ENCODE measurements around the gene CHD5.
"Not testable (repeated sequence)": the region's sequence is repeated elsewhere in the genome, so short reads cannot be mapped to it uniquely, and the experiment has no call there.

Gene CHD5

GRCh38 chr1:6088956-6089355, 91.2 kb downstream of the CHD5 start:
- DNase-seq (ENCODE audit: low read depth in 4 of 4, low spot score in 1 of 4), result no peak

DNA sequence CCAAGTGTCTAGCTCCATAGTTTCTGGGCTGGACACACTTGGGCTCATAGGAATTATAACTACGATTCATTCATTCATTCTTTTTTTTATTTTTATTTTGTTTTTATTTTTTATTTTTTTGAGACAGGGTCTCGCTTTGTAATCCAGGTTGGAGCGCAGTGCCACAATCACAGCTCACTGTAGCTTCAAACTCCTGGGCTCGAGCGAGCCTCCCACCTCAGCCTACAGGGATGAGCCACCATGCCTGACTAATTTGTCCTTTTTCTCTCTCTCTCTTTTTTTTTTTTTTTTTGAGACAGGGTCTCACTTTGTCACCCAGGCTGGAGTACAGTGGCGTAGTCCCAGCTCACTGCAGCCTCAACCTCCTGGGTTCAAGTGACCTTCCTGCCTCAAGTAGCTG, 92.2 kb downstream of the CHD5 start:
- DNase-seq (ENCODE audit: low read depth in 4 of 4, low spot score in 1 of 4), result no peak

DNA sequence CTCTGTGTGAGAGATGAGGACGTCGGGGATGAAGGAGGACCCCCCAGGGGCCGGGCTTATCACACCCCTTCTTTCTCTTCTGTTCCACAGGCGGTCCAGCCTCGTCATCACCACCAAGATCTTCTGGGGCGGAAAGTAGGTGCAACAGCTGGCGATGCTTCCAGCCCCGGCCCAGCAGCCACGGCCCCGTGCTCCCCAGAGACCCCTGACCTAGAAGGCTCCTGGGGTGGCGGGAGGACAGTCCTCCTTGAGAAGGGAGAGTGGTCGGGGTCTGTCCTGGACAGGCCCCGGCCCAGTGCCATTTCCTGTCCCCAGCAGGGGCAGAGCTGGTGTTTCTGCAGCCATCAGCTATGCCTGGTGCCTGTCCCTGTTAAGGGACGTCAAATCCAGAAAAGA, 92.7 kb downstream of the CHD5 start:
- no peak for DNase-seq (ENCODE audit: low read depth in 4 of 4, low spot score in 1 of 4)

DNA sequence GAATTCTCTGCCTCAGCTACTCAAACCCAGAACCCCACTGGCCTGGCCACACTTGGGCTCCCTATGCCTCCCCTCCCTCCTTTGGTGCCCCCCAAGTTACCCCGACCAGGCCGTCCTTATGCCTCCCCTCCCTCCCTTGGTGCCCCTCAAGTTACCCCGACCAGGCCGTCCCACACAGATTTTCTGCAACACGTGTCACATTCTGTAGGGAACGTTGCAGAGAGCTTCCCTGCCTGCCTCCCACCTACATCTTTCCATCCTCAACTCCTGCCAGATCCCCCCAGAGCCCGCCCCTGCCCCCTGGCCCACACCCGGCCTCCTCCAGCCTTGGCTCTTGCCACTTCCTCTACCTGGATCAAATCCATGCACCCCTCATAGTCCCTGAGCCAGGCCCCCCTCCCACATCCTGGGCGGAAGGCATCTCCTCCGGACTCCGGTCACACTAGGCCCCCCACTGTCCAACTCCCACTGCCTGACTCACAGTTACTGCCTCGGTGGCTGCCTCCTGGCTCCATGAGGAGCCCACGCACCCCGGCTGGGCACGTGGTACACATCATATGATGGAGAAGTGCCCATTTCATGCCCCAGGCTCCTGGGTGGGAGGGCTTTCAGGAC, 93.3 kb downstream of the CHD5 start:
- no peak for DNase-seq (ENCODE audit: low read depth in 4 of 4, low spot score in 1 of 4)

GRCh38 chr1:6086358-6086757, 93.8 kb downstream of the CHD5 start:
- DNase-seq (ENCODE audit: low read depth in 4 of 4, low spot score in 1 of 4), result no peak

- DNase-seq (ENCODE audit: low read depth in 4 of 4, low spot score in 1 of 4), result no peak
Measured at GRCh38 chr1:6085666-6086065, 94.5 kb downstream of the CHD5 start.

DNA sequence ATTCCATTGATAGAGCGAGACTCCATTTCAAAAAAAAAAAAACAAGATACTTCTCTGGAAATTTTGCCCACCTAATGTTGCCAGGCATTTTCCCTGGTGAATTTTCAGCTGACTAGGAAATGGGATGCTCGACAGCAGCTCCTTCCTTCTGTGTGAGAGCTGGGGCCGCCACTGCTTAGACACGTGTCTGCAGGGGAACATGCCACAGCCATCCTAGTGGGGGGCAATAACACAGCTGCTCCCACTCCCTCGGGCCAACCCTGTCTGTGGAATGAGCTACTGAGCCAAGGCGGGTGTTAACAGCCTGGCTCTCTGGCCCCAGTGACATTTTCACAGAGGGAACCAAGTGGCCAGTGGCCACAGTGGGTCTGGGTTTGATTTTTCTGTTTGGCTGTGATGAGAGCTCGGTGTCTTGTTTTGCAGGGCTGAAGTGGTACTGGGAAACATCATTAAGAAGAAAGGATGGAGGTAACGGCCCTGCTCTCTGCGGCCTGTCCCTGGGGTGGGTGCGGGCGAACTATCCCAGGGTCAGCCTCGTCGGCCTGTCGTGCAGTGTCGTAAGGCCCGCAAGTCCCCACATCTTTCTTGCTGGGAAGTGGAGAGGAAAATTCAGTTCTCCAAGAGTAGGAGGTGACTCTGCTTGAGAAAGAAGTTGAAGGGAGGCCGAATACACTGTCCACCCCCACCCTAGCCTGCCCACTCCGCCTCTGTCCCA, 95.2 kb downstream of the CHD5 start:
- DNase-seq (ENCODE audit: low read depth in 4 of 4, low spot score in 1 of 4), result no peak

- DNase-seq (ENCODE audit: low read depth in 4 of 4, low spot score in 1 of 4), result no peak
Measured at GRCh38 chr1:6083801-6084446, 96.2 kb downstream of the CHD5 start.

DNA sequence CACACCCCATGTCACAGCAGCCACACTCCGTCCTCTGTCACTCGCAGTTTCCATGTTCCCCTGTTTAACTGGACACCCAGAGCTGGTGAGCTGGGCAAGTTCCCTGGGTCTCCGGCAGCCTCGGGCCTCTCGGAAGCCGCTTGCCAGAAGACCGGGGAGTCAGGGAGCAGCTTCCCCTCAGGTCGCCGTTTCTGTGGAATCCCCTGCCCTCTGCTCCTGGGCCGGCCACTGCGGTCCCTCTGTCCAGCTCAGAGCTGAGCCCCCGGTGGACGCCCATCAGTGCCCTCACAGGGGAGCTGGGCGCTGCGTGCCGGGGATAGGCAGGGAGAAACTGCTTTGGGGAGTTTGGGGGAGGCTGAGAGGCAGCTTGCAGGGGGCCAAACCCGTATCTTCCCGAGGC, 96.7 kb downstream of the CHD5 start:
- no peak for DNase-seq (ENCODE audit: low read depth in 4 of 4, low spot score in 1 of 4)

DNA sequence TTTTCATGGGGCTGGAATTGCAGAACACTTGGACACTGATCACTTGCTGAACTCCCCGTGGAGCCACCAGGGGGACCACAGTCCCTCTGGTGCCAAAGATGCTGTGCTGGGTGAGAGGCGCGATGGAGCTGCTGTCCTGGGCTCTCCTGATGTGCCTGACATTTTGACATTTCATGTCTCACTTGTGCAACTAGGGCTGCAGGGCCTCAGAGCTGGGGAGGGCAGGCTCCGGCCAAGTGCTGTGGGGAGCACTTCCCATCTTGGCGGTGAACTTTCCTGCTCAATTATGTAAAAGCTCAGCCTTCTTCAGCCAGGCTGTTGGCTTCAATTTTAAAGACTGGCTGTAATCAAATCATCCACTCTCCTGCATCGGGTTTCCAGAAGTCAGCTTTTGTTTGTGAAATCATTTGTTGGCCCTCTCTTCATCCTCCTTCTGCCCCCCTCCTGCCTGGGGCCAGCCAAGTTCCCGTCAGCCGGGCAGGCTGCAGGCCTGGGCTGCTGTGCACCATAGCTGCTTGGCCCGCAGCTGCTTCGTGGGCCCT, 97.6 kb downstream of the CHD5 start:
- no peak for DNase-seq (ENCODE audit: low read depth in 4 of 4, low spot score in 1 of 4)

DNA sequence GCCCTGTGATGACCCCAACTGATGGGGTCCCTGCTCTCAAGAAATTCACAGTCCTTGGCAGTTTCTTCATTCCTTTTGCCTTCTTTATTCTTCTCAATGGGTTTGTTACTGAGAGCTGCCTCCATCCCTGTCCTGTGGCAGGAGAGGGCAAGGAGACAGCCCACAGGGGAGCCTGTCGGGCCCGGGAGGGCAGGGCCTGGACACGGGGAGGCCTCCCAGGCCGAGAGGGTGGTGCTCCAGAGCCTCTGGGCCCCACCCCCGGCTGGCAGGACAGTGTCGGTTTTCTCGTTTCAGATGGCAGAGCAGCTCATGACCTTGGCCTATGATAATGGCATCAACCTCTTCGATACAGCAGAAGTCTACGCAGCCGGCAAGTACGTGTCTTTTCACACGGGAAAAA, 98.2 kb downstream of the CHD5 start:
- DNase-seq (ENCODE audit: low read depth in 4 of 4, low spot score in 1 of 4), result no peak

- DNase-seq (ENCODE audit: low read depth in 4 of 4, low spot score in 1 of 4), result no peak
Measured at GRCh38 chr1:6080469-6080868, 99.7 kb downstream of the CHD5 start.

DNA sequence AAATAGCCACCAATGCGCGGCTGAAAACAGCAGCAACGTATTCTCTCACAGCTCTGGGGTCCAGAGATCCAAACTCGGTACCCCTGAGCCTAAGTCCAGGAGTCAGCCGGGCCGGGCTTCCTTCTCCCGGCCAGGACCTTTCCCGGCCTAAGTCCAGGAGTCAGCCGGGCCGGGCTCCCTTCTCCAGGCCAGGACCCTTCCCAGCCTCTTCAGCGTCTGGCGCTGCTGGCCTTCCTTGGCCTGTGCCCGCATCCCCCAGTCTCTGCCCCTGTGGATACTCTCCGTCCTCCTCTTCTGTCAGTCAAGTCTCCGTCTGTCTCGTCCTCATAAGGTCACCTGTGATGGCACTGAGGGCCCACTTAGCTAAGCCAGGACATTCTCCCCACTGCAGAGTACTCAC, 102.2 kb downstream of the CHD5 start:
- no peak for DNase-seq (ENCODE audit: low read depth in 4 of 4, low spot score in 1 of 4)

- DNase-seq (ENCODE audit: low read depth in 4 of 4, low spot score in 1 of 4), result no peak
Measured at GRCh38 chr1:6077506-6077905, 102.6 kb downstream of the CHD5 start.

DNA sequence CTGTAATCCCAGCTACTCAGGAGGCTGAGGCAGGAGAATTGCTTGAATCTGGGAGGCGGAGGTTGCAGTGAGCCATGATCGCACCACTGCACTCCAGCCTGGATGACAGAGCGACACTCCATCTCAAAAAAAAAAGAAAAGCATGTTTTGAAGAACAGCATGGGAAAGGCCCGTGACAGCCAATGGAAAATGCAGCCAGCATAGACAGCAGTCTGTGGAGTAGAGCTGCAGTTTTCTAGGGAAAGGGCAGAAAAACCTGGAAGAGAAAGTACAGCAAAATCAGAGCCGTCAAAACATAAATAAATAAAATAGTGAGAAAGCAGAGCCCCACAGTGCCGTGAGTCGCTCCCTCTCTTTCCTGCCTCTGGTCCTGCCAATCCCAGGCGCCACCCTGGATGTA, 103.1 kb downstream of the CHD5 start:
- DNase-seq (ENCODE audit: low read depth in 4 of 4, low spot score in 1 of 4), result not testable (repeated sequence)

DNA sequence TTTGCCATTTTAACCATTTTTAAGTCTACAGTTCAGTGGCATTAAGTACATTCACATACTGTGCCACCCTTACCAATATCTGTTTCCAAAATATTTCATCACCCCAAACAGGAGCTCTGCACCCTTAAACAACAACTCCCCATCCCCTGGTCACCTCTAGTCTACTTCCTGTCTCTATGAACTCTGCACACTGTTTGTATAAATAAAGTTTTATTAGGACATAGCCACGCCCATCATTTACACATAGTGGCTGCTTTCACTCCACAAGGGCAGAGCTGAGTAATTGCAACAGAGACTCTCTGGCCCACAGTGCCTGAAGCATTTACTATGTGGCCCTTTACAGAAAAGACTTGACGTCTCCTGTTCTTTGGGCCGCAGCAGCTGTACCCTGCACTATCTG, 104.4 kb downstream of the CHD5 start:
- no peak for DNase-seq (ENCODE audit: low read depth in 4 of 4, low spot score in 1 of 4)

DNA sequence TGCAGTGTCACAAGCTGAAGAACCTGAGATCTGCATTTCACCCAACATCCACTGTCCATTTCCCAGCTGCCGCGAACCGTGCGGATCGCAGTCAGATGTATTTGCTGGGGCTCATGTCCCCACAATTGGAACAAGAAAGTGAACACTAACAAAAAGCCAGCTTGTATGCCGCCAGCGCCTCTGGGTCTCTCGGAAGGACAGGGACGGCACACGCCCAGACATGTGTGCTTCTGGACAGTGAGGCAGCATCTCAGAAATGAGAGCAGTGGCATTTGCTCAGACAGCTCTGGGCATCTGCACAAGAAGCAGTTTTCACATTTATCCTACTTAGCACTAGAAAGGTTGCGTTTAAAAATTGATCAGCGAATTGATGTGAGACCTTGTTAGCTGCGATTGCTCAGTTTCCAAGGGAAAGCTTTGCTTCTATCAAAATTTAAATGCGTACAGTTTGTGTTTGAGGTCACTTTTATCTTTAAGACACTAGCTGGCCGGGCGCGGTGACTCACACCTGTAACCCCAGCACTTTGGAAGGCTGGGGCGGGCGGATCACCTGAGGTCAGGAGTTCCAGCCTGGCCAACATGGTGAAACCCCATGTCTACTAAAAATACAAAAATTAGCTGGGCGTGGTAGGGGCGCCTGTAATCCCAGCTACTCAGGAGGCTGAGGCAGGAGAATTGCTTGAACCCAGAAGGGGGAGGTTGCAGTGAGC, 105.8 kb downstream of the CHD5 start:
- no peak for DNase-seq (ENCODE audit: low read depth in 4 of 4, low spot score in 1 of 4)

GRCh38 chr1:6073480-6074053, 106.6 kb downstream of the CHD5 start:
- no peak for DNase-seq (ENCODE audit: low read depth in 4 of 4, low spot score in 1 of 4)

DNA sequence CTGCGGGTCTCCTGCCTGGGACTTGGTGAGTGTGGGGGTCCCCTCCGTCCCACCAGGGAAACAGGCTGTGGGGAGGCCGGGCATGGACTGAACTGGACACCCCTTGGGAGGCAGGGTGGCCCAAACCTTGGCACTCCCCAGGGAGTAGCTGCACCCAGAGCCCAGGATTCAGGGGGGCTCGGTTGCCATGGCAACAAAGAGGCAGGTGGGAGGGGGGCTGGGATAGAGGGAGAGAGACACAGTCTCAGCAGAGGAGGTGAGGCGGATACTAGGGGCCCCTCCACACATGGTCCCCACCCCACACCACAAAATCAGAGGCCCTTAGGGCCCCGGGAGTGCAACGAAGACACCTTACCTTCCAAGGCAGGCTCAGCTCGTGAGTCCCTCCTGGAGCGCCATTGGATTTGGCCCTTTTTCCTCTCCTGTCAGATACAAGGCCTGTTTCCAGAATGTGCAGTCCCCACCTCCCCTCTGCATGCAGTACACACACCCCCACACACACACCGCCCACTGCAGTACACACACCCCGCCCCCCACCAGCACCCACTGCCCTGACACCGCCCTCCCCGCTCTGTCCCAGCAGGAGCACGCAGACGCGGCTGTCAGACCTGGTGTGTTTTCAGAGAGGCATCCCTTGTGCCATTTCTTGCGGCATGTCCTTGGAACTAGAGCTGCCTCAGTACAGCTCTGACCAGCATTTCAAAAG, 107.2 kb downstream of the CHD5 start:
- DNase-seq (ENCODE audit: low read depth in 4 of 4, low spot score in 1 of 4), result no peak

- DNase-seq (ENCODE audit: low read depth in 4 of 4, low spot score in 1 of 4), result no peak
Measured at GRCh38 chr1:6071219-6071618, 108.9 kb downstream of the CHD5 start.

- no peak for DNase-seq (ENCODE audit: low read depth in 4 of 4, low spot score in 1 of 4)
Measured at GRCh38 chr1:6070450-6070974, 109.6 kb downstream of the CHD5 start.
